ENCODE data around the gene EVX2.

Gene EVX2

DNA sequence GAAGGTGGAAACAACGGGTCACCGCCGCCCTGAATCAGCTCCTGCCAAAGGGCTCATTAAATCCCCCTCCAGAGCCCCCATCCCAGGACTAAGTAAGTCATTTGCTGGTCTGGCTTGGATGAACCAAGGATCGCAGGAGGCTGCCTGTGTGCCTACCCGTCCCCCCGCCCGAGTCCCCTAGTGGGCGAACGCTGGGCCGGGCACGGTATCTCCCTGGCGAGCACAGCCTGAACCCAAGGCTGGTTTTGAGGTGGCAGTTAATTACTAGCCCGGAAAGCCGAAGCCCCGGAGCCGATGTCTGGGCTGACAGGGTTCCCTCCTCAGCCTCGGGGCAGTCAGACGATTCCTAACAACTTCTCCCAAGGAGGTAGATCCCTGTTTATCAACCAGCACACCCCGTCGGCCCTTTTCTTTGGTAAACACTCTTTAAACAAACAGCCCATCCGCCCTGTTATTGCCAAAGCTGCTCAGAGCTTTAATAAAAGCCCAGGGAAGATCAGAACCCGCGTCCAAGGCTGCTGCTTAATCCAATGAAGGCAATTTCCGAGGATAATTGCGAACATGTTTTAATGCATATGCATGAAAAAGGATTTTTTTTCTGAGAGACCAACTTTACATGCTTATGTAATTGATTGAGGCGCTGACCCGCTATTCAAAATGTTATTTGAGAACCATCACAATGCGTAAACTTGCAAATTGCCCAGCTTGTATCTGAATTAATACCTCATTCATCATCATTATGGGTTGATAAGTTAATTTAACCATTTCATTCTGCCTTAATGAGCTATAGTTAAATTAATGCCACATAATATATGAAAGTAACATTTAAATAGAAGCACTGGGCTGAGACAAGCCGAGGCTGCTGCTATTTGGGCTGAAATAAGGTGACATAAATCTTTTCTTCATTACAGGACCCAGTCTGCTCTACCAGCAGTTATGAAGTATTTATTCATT is 10.5 kb downstream of the EVX2 start:
- Histone ChIP-seq H3K4me3 (ENCODE audit: low read length) (no peak overlapping the region), H3K9me3 (ENCODE audit: low read length) (no peaks in the 10 kb centered on the region), H3K4me1 (ENCODE audit: insufficient read depth, low read length) (no peaks in the 10 kb centered on the region), H3K36me3 (ENCODE audit: insufficient read depth, low read length) (no peaks in the 10 kb centered on the region), H2AFZ (ENCODE audit: low read depth, low read length) (no peak overlapping the region), H3K27me3 (ENCODE audit: insufficient read depth, low read length) (peaks cover 55% of the 10 kb centered on the region)

DNA sequence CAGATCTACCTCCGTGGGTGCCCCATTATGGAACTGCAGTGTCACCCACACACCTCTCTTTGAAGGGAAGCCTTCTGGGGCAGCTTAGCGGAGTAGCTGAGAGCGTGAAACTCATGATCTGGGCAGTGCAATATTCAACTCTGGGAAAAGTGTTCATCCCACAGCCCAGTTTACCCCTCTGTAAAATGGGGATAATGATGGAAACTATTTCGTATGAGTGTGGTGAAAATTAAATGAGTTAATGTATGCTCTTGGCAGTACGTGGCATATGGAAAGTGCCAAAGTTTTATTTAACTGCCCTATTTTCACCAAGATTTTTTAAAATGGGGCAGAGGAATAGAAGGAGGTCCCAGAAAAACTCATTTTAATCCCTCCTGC is 11.5 kb downstream of the EVX2 start:
- Histone ChIP-seq H3K9me3 (ENCODE audit: low read length) (no peaks in the 10 kb centered on the region), H3K27me3 (ENCODE audit: insufficient read depth, low read length) (peaks cover 50% of the 10 kb centered on the region), H3K36me3 (ENCODE audit: insufficient read depth, low read length) (no peaks in the 10 kb centered on the region), H3K4me1 (ENCODE audit: insufficient read depth, low read length) (no peaks in the 10 kb centered on the region), H3K4me3 (ENCODE audit: low read length) (no peak overlapping the region), H2AFZ (ENCODE audit: low read depth, low read length) (no peak overlapping the region)

DNA sequence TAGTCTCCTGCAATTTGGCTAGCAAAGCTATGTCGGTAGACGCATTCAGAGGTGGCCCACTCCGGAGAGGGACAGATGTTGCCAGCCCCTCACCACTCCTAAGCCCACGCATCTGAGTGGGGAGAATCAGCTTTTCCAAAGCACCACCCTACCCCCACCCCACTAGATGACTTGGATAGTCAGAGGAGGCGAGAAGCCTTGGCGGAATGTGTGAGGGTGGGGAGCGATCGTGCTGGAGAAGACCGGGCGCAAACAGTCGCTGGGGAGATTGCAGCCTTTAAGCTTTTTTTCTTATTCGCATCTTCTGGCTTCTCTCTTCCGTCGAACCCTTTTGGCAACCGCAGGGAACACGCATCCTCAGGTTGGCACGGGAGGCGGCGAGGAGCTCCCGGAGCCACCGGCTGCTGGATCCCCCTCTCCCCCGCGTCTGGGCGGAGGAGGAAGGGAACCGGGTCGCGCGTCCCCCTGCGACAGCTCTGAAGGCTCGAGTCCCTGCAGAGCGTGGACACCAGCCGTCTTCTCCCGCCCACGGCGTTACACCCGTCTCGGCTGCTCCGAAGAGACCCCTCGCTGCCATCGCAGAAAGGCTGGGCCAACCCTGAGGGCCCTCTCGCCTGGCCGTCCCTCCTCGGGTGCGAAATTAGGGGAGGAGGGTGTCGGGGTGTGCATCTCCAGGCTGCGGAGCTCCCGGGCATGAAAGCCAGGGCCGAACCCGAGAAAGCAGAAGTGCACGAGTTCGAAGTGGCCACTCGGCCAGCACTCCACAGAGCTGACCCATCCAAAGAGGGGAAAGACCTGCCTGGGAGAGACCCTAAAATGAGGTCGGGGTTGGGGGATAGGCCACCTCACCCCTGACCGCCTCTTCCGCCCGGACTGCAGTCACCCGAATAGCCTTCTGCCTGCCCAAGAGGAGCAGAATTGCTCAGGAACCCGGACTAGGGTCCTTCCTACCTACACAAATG is 12.2 kb downstream of the EVX2 start:
- Histone ChIP-seq H2AFZ (ENCODE audit: low read depth, low read length) (no peak overlapping the region), H3K27me3 (ENCODE audit: insufficient read depth, low read length) (peaks cover 43% of the 10 kb centered on the region), H3K9me3 (ENCODE audit: low read length) (no peaks in the 10 kb centered on the region), H3K4me1 (ENCODE audit: insufficient read depth, low read length) (no peaks in the 10 kb centered on the region), H3K4me3 (ENCODE audit: low read length) (no peak overlapping the region), H3K36me3 (ENCODE audit: insufficient read depth, low read length) (no peaks in the 10 kb centered on the region)

DNA sequence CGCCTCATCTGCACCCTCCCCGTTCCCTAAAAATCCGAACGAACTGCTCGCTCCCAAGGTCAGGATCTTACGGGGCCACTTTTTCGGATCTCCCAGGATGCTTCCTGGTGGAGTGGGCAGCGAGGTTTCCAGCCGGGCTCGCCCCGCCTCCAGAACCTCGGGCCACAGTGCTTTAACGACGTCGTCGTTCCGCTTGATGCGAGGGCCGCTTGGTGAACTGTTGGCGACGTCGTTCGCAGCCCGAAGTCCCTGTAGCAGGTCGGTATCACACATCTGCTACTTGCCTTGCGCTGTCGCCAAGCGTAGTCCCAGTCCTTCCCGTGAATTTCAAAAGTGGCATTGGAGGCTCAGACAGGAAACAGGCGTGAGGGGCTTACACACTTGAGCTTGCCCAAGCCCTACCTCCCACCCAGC is 15.3 kb downstream of the EVX2 start:
- no peaks in the 10 kb centered on the region for H3K36me3 ChIP-seq (ENCODE audit: insufficient read depth, low read length)
- H3K4me1 ChIP-seq (ENCODE audit: insufficient read depth, low read length), result no peaks in the 10 kb centered on the region
- no peak overlapping the region for H2AFZ ChIP-seq (ENCODE audit: low read depth, low read length)
- peaks cover 22% of the 10 kb centered on the region for H3K27me3 ChIP-seq (ENCODE audit: insufficient read depth, low read length)
- no peak overlapping the region for H3K4me3 ChIP-seq (ENCODE audit: low read length)
- no peaks in the 10 kb centered on the region for H3K9me3 ChIP-seq (ENCODE audit: low read length)

DNA sequence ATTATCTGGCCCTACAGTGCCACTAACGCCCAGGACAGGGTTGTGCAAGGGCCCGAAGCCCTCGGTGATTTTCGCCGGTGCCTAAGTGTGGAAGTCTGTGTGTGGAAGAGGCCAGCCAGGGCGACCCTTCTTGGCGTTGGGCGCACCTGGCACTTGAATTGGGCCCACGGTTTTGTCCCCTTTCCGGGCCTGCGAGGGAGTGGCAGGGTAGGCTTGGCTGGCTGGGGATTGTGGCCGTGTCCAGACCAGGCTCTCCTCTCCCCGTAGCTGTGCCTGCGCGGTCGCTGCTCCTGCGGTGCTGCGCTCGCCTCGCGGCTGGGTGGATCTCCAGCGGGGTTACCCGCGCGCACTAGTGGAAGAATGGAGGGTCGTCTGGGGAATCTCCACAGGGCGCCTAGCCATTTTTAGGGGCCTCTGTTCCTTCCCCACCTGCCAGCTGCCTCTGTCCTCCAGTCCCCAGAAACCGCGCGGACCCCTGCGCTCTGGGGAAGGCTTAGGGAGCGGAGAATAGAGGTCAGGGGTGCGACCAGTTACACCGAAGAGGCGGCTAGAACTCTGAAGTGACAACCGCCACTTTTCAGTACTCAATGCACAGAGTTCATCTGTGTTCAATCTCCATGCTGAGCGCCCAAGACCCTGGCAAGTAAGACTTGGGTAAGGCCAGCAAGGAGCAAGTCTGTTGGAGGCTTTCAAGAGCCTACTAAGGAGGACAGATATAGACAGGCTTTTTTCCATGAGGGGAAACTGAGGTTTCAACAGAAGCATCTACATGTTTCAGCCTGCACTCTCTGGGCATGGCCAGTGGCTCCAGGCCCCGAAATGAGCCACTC is 16.0 kb downstream of the EVX2 start:
- H3K9me3 ChIP-seq (ENCODE audit: low read length), result no peaks in the 10 kb centered on the region
- no peaks in the 10 kb centered on the region for H3K36me3 ChIP-seq (ENCODE audit: insufficient read depth, low read length)
- H3K4me3 ChIP-seq (ENCODE audit: low read length), result no peak overlapping the region
- no peaks in the 10 kb centered on the region for H3K4me1 ChIP-seq (ENCODE audit: insufficient read depth, low read length)
- H3K27me3 ChIP-seq (ENCODE audit: insufficient read depth, low read length), result peaks cover 16% of the 10 kb centered on the region
- no peak overlapping the region for H2AFZ ChIP-seq (ENCODE audit: low read depth, low read length)

DNA sequence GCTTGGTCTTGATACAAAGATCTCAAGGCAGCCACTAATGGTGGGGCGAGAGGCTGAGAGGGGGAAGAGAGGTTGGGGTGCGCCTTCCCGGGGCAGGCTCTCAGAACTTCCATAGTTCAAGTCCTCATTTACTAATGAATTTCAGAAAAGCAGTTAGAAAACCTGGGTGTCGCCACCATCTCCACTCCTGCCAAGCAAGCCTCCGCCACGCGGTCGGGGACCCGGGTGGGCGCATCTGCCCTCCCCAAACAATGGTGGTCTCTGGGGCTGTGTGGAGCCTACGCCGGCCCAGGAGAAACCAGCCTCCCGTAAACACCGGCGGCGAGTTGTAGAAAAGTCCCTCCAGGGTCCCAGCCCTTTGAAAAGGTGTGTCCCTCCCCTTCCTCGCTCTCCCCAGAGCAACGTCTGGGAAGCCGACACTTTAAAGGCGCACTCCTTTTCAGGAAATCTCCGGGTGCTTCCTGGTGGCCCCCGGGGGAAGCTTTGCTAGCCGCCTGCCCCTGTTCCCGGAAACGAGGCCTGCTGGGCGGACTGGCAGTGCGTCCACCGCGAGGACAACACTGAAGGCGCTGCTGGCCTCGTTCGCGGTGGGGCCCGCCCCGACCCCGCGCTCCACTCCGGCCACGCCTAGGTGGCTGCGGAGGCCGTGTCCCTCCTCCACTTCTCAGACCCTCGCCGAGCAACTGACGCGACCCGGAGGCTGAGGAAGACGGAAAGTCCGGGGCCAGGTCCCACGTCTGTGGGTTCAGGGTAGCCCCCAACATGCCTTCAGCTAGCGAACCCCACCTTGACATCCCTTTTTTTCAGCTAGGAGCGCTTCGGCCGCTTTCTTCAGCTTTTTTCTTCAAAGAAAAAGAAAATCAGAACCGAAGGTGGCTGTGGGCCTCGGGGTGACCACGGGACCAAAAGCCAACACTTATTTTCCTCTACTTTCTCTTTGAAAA is 16.8 kb downstream of the EVX2 start:
- Histone ChIP-seq H3K27me3 (ENCODE audit: insufficient read depth, low read length) (peaks cover 14% of the 10 kb centered on the region), H3K9me3 (ENCODE audit: low read length) (no peaks in the 10 kb centered on the region), H3K36me3 (ENCODE audit: insufficient read depth, low read length) (no peaks in the 10 kb centered on the region), H3K4me3 (ENCODE audit: low read length) (no peak overlapping the region), H3K4me1 (ENCODE audit: insufficient read depth, low read length) (no peaks in the 10 kb centered on the region), H2AFZ (ENCODE audit: low read depth, low read length) (no peak overlapping the region)

DNA sequence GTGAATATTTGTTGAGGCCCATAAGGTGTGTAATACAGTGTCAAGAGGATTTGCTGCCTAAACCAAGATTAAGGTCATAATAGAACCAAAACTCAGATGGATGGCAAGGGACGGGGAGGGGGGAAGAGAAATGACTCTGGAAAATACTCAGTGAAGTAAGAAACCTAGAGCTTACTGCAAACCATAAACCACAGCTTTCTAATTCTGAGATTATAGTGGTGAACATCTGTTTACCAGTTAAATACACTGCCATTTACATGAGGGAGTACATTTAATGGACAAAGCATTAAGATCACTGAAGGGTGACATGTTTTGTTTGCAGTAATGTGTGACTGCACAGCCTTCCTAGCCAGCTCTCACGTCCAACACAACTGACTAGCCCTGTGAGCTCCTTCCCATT is 19.8 kb downstream of the EVX2 start:
- H3K4me3 ChIP-seq (ENCODE audit: low read length), result no peak overlapping the region
- no peaks in the 10 kb centered on the region for H3K36me3 ChIP-seq (ENCODE audit: insufficient read depth, low read length)
- H2AFZ ChIP-seq (ENCODE audit: low read depth, low read length), result no peak overlapping the region
- H3K9me3 ChIP-seq (ENCODE audit: low read length), result no peaks in the 10 kb centered on the region
- H3K27me3 ChIP-seq (ENCODE audit: insufficient read depth, low read length), result peaks cover 8% of the 10 kb centered on the region
- H3K4me1 ChIP-seq (ENCODE audit: insufficient read depth, low read length), result no peaks in the 10 kb centered on the region

DNA sequence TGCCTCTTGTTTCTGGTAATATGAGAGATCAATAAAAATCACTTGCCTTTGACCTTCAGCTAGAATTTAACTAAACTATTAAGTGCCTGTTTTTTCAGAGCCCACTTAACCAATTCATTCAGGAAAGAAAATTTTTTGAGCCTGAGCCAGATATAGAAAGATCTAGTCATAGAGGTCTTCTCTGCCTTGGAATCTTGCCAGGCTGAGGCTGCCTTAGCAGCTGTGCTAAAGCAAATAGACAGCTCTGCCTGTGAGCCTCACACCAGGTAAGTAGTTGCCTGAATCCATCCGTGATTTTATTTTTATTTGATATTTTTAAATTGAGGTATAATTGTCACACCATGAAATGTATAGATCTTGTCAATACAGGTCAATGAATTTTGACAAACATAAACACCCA is 27.4 kb downstream of the EVX2 start:
- H3K36me3 ChIP-seq (ENCODE audit: insufficient read depth, low read length), result no peaks in the 10 kb centered on the region
- H3K4me1 ChIP-seq (ENCODE audit: insufficient read depth, low read length), result no peaks in the 10 kb centered on the region
- peaks cover 6% of the 10 kb centered on the region for H3K27me3 ChIP-seq (ENCODE audit: insufficient read depth, low read length)
- H3K4me3 ChIP-seq (ENCODE audit: low read length), result no peak overlapping the region
- H3K9me3 ChIP-seq (ENCODE audit: low read length), result no peaks in the 10 kb centered on the region
- H2AFZ ChIP-seq (ENCODE audit: low read depth, low read length), result no peak overlapping the region

DNA sequence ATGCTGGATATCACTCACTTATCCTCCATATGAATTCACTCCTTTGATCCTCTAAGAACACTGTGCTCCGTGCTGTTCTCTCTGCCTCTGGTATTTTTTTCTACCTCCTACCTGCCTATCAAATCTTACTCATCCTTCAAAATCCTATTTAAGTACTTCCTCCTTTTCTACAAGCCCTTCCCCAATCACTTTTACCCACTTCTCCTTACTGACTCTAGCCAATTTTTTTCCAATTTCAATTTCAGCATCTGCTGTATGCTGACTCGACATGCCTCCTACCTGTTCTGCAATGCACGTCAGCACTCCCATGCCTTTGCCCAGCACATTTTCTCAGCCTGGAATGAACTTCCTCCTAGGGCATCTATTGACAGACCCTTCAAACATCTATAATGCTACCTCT is 44.4 kb downstream of the EVX2 start:
- Histone ChIP-seq H2AFZ (ENCODE audit: low read depth, low read length) (no peak overlapping the region), H3K4me3 (ENCODE audit: low read length) (no peak overlapping the region), H3K36me3 (ENCODE audit: insufficient read depth, low read length) (no peaks in the 10 kb centered on the region), H3K4me1 (ENCODE audit: insufficient read depth, low read length) (no peaks in the 10 kb centered on the region), H3K27me3 (ENCODE audit: insufficient read depth, low read length) (peaks cover 9% of the 10 kb centered on the region), H3K9me3 (ENCODE audit: low read length) (no peaks in the 10 kb centered on the region)

DNA sequence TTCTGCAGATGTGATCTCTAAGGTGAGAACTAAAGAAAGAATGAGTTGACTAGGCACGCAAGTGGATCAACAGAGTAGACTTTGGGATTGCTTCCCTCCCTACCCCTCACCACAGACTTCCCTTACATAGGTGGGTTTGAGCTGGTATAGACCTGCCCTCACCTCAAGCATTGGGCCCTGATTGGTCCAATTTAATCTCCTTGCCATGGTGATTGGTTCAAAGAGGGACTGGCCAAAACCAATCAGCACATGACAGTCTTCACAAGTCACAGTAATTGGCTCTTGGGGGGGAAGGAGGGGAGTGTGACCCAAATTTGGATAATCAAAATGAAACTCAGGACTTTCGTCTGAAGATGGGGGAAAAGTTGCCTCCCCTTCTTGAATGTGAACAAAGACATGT is 45.1 kb downstream of the EVX2 start:
- Histone ChIP-seq H3K4me1 (ENCODE audit: insufficient read depth, low read length) (no peaks in the 10 kb centered on the region), H3K4me3 (ENCODE audit: low read length) (no peak overlapping the region), H3K27me3 (ENCODE audit: insufficient read depth, low read length) (peaks cover 9% of the 10 kb centered on the region), H2AFZ (ENCODE audit: low read depth, low read length) (no peak overlapping the region), H3K36me3 (ENCODE audit: insufficient read depth, low read length) (no peaks in the 10 kb centered on the region), H3K9me3 (ENCODE audit: low read length) (no peaks in the 10 kb centered on the region)

DNA sequence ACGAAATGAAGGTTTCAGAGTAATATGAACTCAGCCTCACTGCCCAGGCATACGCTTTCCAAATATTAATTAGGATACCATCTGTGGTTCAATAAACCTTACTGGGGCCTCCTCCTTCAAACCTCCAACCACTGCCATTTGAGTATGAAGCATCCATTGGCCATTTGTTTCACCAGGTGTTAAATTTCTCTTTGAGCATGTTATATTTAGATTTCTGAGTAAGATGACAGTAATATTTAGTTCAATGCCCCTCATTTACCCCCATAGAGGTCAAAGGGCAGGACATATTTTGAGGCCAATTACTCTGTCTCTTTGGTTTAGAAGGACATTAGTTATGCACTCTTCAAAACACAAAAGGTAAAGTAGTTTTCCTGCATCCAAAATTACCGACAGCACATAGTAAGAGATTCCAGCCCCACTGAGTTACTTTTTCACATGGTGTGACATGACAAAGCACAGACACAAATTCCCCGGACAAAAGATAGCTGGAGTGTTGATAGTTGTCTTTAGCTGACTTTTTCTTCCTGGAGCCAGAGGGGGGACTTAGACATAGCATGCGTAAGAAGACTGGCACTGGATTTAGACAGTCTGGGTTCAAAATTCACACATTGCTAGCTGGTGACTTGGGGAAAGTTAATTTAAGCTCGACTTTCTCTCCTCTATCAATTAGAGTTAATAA is 48.6 kb downstream of the EVX2 start:
- H3K4me1 ChIP-seq (ENCODE audit: insufficient read depth, low read length), result no peaks in the 10 kb centered on the region
- no peak overlapping the region for H2AFZ ChIP-seq (ENCODE audit: low read depth, low read length)
- peaks cover 11% of the 10 kb centered on the region for H3K27me3 ChIP-seq (ENCODE audit: insufficient read depth, low read length)
- no peaks in the 10 kb centered on the region for H3K9me3 ChIP-seq (ENCODE audit: low read length)
- no peak overlapping the region for H3K4me3 ChIP-seq (ENCODE audit: low read length)
- H3K36me3 ChIP-seq (ENCODE audit: insufficient read depth, low read length), result no peaks in the 10 kb centered on the region

Measured in neuron (in vitro differentiated cells).